NCI-H2171 (cell line): ENCODE data around the gene CXCL10.
"Not testable (repeated sequence)": the region's sequence is repeated elsewhere in the genome, so short reads cannot be mapped to it uniquely, and the experiment has no call there.

Experiments used
- DNase-seq: peaks from one replicate; lab custom pipeline; 2025; lab: John Stamatoyannopoulos, UW

The CXCL10 gene

DNA sequence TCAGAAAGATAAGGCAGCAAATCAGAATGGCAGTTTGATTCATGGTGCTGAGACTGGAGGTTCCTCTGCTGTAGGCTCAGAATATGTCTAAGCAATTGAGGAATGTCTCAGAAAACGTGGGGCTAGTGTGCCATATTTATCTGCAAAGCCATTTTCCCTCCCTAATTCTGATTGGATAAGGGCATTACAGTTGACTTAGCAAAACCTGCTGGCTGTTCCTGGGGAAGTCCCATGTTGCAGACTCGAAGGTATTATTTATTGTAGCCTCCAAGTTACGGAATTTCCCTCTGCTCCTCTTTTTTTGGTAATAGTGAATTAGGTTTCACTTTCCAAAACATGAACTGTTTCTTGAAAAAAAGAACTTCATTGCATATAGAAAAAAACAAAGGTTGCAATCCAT is at the start of gene CXCL10:
CXCL10 (minus strand) TSS at position 109 of the 400 bp plus-strand sequence; CDS start at position 43, 66 bp downstream.
- DNase-seq = no peak

- no peak for DNase-seq
Observed at GRCh38 chr4:76072760-76073159, 49.5 kb upstream of the CXCL10 start.

GRCh38 chr4:76067652-76068286 is 44.5 kb upstream of the CXCL10 start:
- DNase-seq = no peak

- no peak for DNase-seq
Observed at GRCh38 chr4:76066546-76066945, 43.2 kb upstream of the CXCL10 start.

GRCh38 chr4:76061982-76062381 is 38.7 kb upstream of the CXCL10 start:
- DNase-seq = no peak

GRCh38 chr4:76061421-76061820 is 38.1 kb upstream of the CXCL10 start:
- DNase-seq = no peak

DNA sequence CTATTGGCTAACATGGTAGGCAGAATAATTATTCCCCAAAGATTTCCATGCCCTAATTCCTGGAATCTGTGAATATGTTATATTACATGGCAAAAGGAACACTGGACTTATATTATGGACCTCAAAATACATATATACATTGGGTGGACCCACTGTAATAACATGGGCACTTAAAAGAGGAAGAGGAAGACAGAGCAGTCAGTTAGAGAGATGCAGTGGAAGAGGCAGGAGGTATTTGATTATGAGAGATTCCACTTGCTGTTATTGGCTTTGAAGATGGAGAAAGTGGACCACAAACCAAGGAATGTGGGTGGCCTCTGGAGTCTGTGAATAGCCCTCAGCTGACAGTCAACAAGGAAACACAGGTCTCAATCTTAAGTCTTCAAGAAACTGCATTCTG is 37.2 kb upstream of the CXCL10 start:
- no peak for DNase-seq

- DNase-seq = no peak
Observed at GRCh38 chr4:76059750-76060149, 36.5 kb upstream of the CXCL10 start.

- DNase-seq = no peak
Observed at GRCh38 chr4:76058888-76059426, 35.7 kb upstream of the CXCL10 start.

DNA sequence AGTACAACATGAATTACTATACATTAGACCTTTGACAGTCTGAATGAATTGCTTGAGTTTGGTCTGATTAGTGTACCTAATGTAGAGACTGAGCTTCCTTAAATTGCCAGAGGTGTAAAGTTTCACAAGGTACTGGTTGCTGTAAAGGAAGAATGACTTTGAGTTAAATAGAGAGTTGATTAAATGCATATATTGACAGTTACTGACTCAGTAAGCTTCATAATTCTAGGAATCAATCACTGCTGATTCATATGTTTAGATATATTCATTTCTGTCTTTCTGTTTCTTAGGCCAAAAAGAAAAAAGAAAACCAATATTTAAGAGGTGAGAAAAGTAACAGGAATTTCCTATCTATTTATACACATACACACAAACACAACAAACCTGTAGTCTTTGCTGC is 35.0 kb upstream of the CXCL10 start:
- DNase-seq = no peak

- DNase-seq = no peak
Observed at GRCh38 chr4:76055421-76055820, 32.1 kb upstream of the CXCL10 start.

GRCh38 chr4:76055016-76055415 is 31.7 kb upstream of the CXCL10 start:
- no peak for DNase-seq

GRCh38 chr4:76053730-76054129 is 30.4 kb upstream of the CXCL10 start:
- DNase-seq = no peak

DNA sequence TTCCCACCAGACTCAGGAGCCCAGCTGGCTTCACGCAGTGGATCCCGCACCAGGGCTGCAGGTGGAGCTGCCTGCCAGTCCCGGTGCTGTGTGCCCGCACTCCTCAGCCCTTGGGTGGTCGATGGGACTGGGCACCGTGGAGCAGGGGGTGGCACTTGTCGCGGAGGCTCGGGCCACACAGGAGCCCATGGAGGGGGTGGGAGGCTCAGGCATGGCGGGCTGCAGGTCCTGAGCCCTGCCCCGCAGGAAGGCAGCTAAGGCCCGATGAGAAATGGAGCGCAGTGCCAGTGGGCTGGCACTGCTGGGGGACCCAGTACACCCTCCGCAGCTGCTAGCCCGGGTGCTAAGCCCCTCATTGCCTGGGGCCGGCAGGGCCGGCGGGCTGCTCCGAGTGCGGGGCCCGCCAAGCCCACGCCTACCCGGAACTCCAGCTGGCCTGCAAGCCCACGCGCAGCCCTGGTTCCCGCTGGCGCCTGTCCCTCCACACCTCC is 27.3 kb upstream of the CXCL10 start:
- DNase-seq = not testable (repeated sequence)

GRCh38 chr4:76049860-76050416 is 26.6 kb upstream of the CXCL10 start:
- DNase-seq = not testable (repeated sequence)

- not testable (repeated sequence) for DNase-seq
Observed at GRCh38 chr4:76044686-76045085, 21.4 kb upstream of the CXCL10 start.

DNA sequence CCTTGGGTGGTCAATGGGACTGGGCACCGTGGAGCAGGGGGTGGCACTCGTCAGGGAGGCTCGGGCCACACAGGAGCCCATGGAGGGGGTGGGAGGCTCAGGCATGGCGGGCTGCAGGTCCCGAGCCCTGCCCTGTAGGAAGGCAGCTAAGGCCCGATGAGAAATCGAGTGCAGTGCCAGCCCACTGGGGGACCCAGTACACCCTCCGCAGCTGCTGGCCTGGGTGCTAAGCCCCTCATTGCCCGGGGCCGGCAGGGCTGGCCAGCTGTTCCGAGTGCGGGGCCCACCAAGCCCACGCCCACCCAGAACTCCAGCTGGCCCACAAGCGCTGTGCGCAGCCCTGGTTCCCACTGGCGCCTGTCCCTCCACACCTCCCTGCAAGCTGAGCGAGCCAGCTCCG is 20.0 kb upstream of the CXCL10 start:
- not testable (repeated sequence) for DNase-seq

- DNase-seq = not testable (repeated sequence)
Observed at GRCh38 chr4:76042241-76042998, 19.1 kb upstream of the CXCL10 start.

- DNase-seq = no peak
Observed at GRCh38 chr4:76036855-76037254, 13.6 kb upstream of the CXCL10 start.

DNA sequence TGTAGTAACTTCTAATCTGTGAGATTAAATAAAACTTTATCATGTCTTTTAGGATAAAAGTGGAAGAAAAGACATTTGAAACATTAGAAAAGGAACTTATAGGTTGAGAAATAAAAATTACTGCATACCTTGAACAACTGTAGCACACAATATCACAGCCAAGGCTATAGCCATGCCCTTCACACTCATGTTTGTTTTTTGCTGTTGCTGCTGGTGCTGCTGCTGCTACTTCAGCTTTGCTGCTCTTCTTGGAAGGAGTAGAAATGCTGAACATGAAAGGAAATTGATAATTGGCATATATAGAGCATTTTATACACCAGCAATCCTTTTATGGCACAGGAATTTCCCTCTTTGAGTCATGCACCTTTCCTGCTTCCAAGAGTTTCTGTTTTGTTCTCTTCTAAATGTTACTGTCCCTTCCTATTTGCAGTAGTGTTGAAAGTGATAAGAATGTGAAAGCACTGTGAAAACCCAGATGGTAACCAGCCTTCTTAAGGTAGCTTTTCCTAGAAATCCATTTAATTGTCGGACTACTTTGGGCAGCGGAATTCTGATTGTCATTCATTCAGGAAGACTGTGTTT is 12.6 kb upstream of the CXCL10 start, which contains the start of gene CXCL11:
CXCL11 (minus strand) TSS at position 272 of the 582 bp plus-strand sequence; CDS start at position 189, 83 bp downstream.
- DNase-seq = no peak

GRCh38 chr4:76035141-76035540 is 11.8 kb upstream of the CXCL10 start:
- DNase-seq = no peak

GRCh38 chr4:76029300-76029699 is 6.0 kb upstream of the CXCL10 start:
- no peak for DNase-seq
